HEK293 (cell line): Measurements from ENCODE around the gene NXPH4.
A peak's percentile ranks its signal among the peaks of the same experiment; 100 is the strongest.

ENCODE experiments used
- BCL11A ChIP-seq: fragments of 450-650 bp; formaldehyde crosslinking; IDR thresholded peaks from 2 replicates; pipeline ENCODE4 v1.5.1; 2016; ENCODE audit warnings: low read depth, missing biosample characterization, missing genetic modification characterization
- CTCF ChIP-seq: fragments of 450-650 bp; formaldehyde crosslinking; IDR thresholded peaks from 2 replicates; pipeline ENCODE4 v1.5.1; 2016; ENCODE audit warnings: missing biosample characterization, missing genetic modification characterization
- GLI2 ChIP-seq: fragments of 450-650 bp; formaldehyde crosslinking; IDR thresholded peaks from 2 replicates; pipeline ENCODE4; 2017; ENCODE audit warnings: missing biosample characterization, missing genetic modification characterization, low read depth, borderline replicate concordance
- IKZF3 ChIP-seq: fragments of 450-650 bp; IDR thresholded peaks from 2 replicates; pipeline ENCODE4 v1.5.0; 2018; ENCODE audit warnings: missing biosample characterization, mild to moderate bottlenecking, missing genetic modification characterization, moderate library complexity
- ZBTB11 ChIP-seq: fragments of 450-650 bp; formaldehyde crosslinking; conservative IDR thresholded peaks from 2 replicates; pipeline ENCODE4 v1.5.1; 2016; ENCODE audit warnings: low read depth, missing biosample characterization, missing genetic modification characterization
- ZBTB44 ChIP-seq: fragments of 450-650 bp; IDR thresholded peaks from 2 replicates; pipeline ENCODE4 v1.5.1; 2018; ENCODE audit warnings: missing biosample characterization, mild to moderate bottlenecking, missing genetic modification characterization
- ZBTB8A ChIP-seq: fragments of 450-650 bp; formaldehyde crosslinking; IDR thresholded peaks from 2 replicates; pipeline ENCODE4 v1.5.1; 2016; ENCODE audit warnings: missing biosample characterization, missing genetic modification characterization
- ZEB2 ChIP-seq: fragments of 450-650 bp; formaldehyde crosslinking; IDR thresholded peaks from 2 replicates; pipeline ENCODE4 v1.5.1; 2016; ENCODE audit warnings: missing biosample characterization, missing genetic modification characterization
- ZFP69B ChIP-seq: fragments of 450-650 bp; formaldehyde crosslinking; IDR thresholded peaks from 2 replicates; pipeline ENCODE4 v1.5.1; 2016; ENCODE audit warnings: missing biosample characterization, missing genetic modification characterization
- ZNF302 ChIP-seq: fragments of 450-650 bp; formaldehyde crosslinking; IDR thresholded peaks from 2 replicates; pipeline ENCODE4 v1.5.1; 2016; ENCODE audit warnings: missing biosample characterization, missing genetic modification characterization, low read depth
- ZNF335 ChIP-seq: fragments of 450-650 bp; formaldehyde crosslinking; conservative IDR thresholded peaks from 2 replicates; pipeline ENCODE4 v1.5.1; 2016; ENCODE audit warnings: missing biosample characterization, missing genetic modification characterization
- ZNF48 ChIP-seq: fragments of 450-650 bp; formaldehyde crosslinking; IDR thresholded peaks from 2 replicates; pipeline ENCODE4 v1.5.1; 2016; ENCODE audit warnings: missing biosample characterization, missing genetic modification characterization
- ZNF571 ChIP-seq: fragments of 450-650 bp; formaldehyde crosslinking; IDR thresholded peaks from 2 replicates; pipeline ENCODE4 v1.5.0; 2017; ENCODE audit warnings: missing biosample characterization, missing genetic modification characterization
- ZNF629 ChIP-seq: fragments of 450-650 bp; formaldehyde crosslinking; IDR thresholded peaks from 2 replicates; pipeline ENCODE4 v1.5.1; 2017; ENCODE audit warnings: missing biosample characterization, missing genetic modification characterization
- ZNF654 ChIP-seq: fragments of 450-650 bp; formaldehyde crosslinking; IDR thresholded peaks from 2 replicates; pipeline ENCODE4 v1.5.1; 2016; ENCODE audit warnings: low read depth, missing biosample characterization, missing genetic modification characterization
- ZSCAN30 ChIP-seq: fragments of 450-650 bp; IDR thresholded peaks from 2 replicates; pipeline ENCODE4 v1.5.1; 2018; ENCODE audit warnings: missing biosample characterization, mild to moderate bottlenecking, missing genetic modification characterization, moderate library complexity
- TF ChIP-seq, protein P1 (sequence below): fragments of 450-650 bp; formaldehyde crosslinking; IDR thresholded peaks from 2 replicates; pipeline ENCODE4 v1.5.1; 2016; ENCODE audit warnings: missing biosample characterization, missing genetic modification characterization
- TF ChIP-seq, protein P2 (sequence below): fragments of 450-650 bp; formaldehyde crosslinking; IDR thresholded peaks from 2 replicates; pipeline ENCODE4 v1.5.1; 2016; ENCODE audit warnings: missing biosample characterization, missing genetic modification characterization, borderline replicate concordance
- TF ChIP-seq, protein P3 (sequence below): fragments of 450-650 bp; formaldehyde crosslinking; IDR thresholded peaks from 2 replicates; pipeline ENCODE4 v1.5.1; 2016; ENCODE audit warnings: missing biosample characterization, missing genetic modification characterization
- TF ChIP-seq, protein P4 (sequence below): fragments of 450-650 bp; formaldehyde crosslinking; IDR thresholded peaks from 2 replicates; pipeline ENCODE4 v1.5.1; 2016; ENCODE audit warnings: missing biosample characterization, missing genetic modification characterization

Gene NXPH4

GRCh38 chr12:57213058-57213715, 3.4 kb upstream of the NXPH4 start (continued):
- TF ChIP-seq, protein P1, sequence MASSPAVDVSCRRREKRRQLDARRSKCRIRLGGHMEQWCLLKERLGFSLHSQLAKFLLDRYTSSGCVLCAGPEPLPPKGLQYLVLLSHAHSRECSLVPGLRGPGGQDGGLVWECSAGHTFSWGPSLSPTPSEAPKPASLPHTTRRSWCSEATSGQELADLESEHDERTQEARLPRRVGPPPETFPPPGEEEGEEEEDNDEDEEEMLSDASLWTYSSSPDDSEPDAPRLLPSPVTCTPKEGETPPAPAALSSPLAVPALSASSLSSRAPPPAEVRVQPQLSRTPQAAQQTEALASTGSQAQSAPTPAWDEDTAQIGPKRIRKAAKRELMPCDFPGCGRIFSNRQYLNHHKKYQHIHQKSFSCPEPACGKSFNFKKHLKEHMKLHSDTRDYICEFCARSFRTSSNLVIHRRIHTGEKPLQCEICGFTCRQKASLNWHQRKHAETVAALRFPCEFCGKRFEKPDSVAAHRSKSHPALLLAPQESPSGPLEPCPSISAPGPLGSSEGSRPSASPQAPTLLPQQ (tag by site-specific recombination): 0 out of 2 replicates have a peak, but pooled peaks have one; percentile 22
- TF ChIP-seq ZNF335 (tag by site-specific recombination) (peak; percentile 58; the same call in 1 of the 2 replicates), ZFP69B (tag by site-specific recombination) (no peak), IKZF3 (tag by site-specific recombination) (peak; percentile 76), ZNF302 (tag by site-specific recombination) (no peak), ZBTB11 (tag by site-specific recombination) (no peak), ZEB2 (tag by site-specific recombination) (0 out of 2 replicates have a peak, but pooled peaks have one; percentile 35), ZSCAN30 (tag by site-specific recombination) (0 out of 2 replicates have a peak, but pooled peaks have one; percentile 43), ZBTB44 (peak; percentile 15; the same call in 1 of the 2 replicates), BCL11A (tag by site-specific recombination) (no peak), CTCF (tag by site-specific recombination) (peak; percentile 81), ZBTB8A (peak; percentile 85), ZNF48 (no peak), ZNF571 (no peak), ZNF654 (tag by site-specific recombination) (peak; percentile 82), ZNF629 (tag by site-specific recombination) (peak; percentile 46; the same call in 1 of the 2 replicates), GLI2 (no peak)
- TF ChIP-seq, protein P2, sequence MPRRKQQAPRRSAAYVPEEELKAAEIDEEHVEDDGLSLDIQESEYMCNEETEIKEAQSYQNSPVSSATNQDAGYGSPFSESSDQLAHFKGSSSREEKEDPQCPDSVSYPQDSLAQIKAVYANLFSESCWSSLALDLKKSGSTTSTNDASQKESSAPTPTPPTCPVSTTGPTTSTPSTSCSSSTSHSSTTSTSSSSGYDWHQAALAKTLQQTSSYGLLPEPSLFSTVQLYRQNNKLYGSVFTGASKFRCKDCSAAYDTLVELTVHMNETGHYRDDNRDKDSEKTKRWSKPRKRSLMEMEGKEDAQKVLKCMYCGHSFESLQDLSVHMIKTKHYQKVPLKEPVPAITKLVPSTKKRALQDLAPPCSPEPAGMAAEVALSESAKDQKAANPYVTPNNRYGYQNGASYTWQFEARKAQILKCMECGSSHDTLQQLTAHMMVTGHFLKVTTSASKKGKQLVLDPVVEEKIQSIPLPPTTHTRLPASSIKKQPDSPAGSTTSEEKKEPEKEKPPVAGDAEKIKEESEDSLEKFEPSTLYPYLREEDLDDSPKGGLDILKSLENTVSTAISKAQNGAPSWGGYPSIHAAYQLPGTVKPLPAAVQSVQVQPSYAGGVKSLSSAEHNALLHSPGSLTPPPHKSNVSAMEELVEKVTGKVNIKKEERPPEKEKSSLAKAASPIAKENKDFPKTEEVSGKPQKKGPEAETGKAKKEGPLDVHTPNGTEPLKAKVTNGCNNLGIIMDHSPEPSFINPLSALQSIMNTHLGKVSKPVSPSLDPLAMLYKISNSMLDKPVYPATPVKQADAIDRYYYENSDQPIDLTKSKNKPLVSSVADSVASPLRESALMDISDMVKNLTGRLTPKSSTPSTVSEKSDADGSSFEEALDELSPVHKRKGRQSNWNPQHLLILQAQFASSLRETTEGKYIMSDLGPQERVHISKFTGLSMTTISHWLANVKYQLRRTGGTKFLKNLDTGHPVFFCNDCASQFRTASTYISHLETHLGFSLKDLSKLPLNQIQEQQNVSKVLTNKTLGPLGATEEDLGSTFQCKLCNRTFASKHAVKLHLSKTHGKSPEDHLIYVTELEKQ (tag by site-specific recombination): no peak
- TF ChIP-seq, protein P3, sequence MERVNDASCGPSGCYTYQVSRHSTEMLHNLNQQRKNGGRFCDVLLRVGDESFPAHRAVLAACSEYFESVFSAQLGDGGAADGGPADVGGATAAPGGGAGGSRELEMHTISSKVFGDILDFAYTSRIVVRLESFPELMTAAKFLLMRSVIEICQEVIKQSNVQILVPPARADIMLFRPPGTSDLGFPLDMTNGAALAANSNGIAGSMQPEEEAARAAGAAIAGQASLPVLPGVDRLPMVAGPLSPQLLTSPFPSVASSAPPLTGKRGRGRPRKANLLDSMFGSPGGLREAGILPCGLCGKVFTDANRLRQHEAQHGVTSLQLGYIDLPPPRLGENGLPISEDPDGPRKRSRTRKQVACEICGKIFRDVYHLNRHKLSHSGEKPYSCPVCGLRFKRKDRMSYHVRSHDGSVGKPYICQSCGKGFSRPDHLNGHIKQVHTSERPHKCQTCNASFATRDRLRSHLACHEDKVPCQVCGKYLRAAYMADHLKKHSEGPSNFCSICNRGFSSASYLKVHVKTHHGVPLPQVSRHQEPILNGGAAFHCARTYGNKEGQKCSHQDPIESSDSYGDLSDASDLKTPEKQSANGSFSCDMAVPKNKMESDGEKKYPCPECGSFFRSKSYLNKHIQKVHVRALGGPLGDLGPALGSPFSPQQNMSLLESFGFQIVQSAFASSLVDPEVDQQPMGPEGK (tag by site-specific recombination): peak; percentile 73
- TF ChIP-seq, protein P4, sequence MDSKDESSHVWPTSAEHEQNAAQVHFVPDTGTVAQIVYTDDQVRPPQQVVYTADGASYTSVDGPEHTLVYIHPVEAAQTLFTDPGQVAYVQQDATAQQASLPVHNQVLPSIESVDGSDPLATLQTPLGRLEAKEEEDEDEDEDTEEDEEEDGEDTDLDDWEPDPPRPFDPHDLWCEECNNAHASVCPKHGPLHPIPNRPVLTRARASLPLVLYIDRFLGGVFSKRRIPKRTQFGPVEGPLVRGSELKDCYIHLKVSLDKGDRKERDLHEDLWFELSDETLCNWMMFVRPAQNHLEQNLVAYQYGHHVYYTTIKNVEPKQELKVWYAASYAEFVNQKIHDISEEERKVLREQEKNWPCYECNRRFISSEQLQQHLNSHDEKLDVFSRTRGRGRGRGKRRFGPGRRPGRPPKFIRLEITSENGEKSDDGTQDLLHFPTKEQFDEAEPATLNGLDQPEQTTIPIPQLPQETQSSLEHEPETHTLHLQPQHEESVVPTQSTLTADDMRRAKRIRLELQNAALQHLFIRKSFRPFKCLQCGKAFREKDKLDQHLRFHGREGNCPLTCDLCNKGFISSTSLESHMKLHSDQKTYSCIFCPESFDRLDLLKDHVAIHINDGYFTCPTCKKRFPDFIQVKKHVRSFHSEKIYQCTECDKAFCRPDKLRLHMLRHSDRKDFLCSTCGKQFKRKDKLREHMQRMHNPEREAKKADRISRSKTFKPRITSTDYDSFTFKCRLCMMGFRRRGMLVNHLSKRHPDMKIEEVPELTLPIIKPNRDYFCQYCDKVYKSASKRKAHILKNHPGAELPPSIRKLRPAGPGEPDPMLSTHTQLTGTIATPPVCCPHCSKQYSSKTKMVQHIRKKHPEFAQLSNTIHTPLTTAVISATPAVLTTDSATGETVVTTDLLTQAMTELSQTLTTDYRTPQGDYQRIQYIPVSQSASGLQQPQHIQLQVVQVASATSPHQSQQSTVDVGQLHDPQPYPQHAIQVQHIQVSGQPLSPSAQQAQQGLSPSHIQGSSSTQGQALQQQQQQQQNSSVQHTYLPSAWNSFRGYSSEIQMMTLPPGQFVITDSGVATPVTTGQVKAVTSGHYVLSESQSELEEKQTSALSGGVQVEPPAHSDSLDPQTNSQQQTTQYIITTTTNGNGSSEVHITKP: peak; percentile 18; the same call in 1 of the 2 replicates
